Ascending aorta (tissue), 2 donors: ENCODE measurements around the gene ACVRL1. TPM values are rescaled to one million over a fixed set of nuclear protein-coding genes. Genes with fewer than 3 reads are reported as not detected.

ENCODE experiments used
- DNase-seq, 2 donors: peaks; one replicate each; pipeline ENCODE4 v3.0.0-alpha.2; 2019; ENCODE audit warnings: low spot score in 2 of 2
- H3K27ac ChIP-seq, 2 donors: fragments of 200-600 bp; sonication (generic); one replicate each; pipeline ENCODE4 v1.5.1; 2016 to 2017; ENCODE audit warnings: mild to moderate bottlenecking in 1 of 2
- H3K27me3 ChIP-seq: fragments of 200-600 bp; sonication (generic); one replicate; pipeline ENCODE4 v1.5.1; 2017
- H3K36me3 ChIP-seq, 2 donors: fragments of 200-600 bp; sonication (generic); one replicate each; pipeline ENCODE4 v1.5.1; 2016
- H3K4me1 ChIP-seq, 2 donors: fragments of 200-600 bp; sonication (generic); one replicate each; pipeline ENCODE4 v1.5.1; 2016 to 2017; ENCODE audit warnings: mild to moderate bottlenecking in 1 of 2
- H3K4me3 ChIP-seq, 2 donors: fragments of 200-600 bp; sonication (generic); one replicate each; pipeline ENCODE4 v1.5.1; 2016 to 2017; ENCODE audit warnings: mild to moderate bottlenecking in 1 of 2
- H3K9me3 ChIP-seq, 2 donors: fragments of 200-600 bp; sonication (generic); one replicate each; pipeline ENCODE4 v1.5.1; 2016
- CTCF ChIP-seq, 3 experiments: fragments of 200-600 bp in 2 of 3; fragments of 450-650 bp in 1 of 3; sonication (generic) in 2 of 3; IDR thresholded peaks; one replicate each; pipeline ENCODE4 v1.5.1; 2016 to 2019; ENCODE audit warnings: antibody characterized with exemption in 3 of 3, mild to moderate bottlenecking in 1 of 3, moderate library complexity in 1 of 3
- intact Hi-C: fragments of 100-400 bp; cut with DNase I; formaldehyde crosslinking; loops from one replicate; pipeline ENCODE4 v1.15.1; 2023
- total RNA-seq: library from RNA; depleted of rRNA; stranded (reverse); fragments of >200 nt; gene quantifications from one replicate; pipeline ENCODE4 v1.1.0, GENCODE V29; 2016

ACVRL1 gene
- total RNA-seq, 1 donor from 2014 or later = 308 TPM

- Histone ChIP-seq H3K4me1 (no peaks in the 10 kb centered on the region), H3K27ac (no peak overlapping the region), H3K36me3 (no peaks in the 10 kb centered on the region), H3K27me3 (no peaks in the 10 kb centered on the region), H3K4me3 (no peak overlapping the region), H3K9me3 (no peaks in the 10 kb centered on the region)
- TF ChIP-seq CTCF (IDR thresholded peaks at IDR 0.05) = no peak
- intact Hi-C loops = no loop called here
- DNase-seq = no peak
Measured at GRCh38 chr12:51896236-51896635, 11.1 kb upstream of the ACVRL1 start.

GRCh38 chr12:51897181-51897580 lies 10.1 kb upstream of the ACVRL1 start:
- no peak overlapping the region for H3K4me3 ChIP-seq
- no peak for TF ChIP-seq CTCF (IDR thresholded peaks at IDR 0.05)
- peak in 1 of 2 donors; percentile 68 for DNase-seq
- intact Hi-C loops = no loop called here
- H3K27ac ChIP-seq = no peak overlapping the region
- H3K4me1 ChIP-seq = no peaks in the 10 kb centered on the region
- H3K9me3 ChIP-seq = no peaks in the 10 kb centered on the region
- H3K36me3 ChIP-seq = no peaks in the 10 kb centered on the region
- no peaks in the 10 kb centered on the region for H3K27me3 ChIP-seq

- Histone ChIP-seq H3K4me1 (no peaks in the 10 kb centered on the region), H3K9me3 (peaks cover 0 to 3% of the 10 kb centered on the region in 2 donors), H3K27ac (no peak overlapping the region), H3K4me3 (no peak overlapping the region), H3K27me3 (no peaks in the 10 kb centered on the region), H3K36me3 (no peaks in the 10 kb centered on the region)
- intact Hi-C loops = no loop called here
- no peak for TF ChIP-seq CTCF (IDR thresholded peaks at IDR 0.05)
- no peak for DNase-seq
Measured at GRCh38 chr12:51898506-51898905, 8.8 kb upstream of the ACVRL1 start.

GRCh38 chr12:51898937-51899336 lies 8.4 kb upstream of the ACVRL1 start:
- Histone ChIP-seq H3K4me3 (no peak overlapping the region), H3K4me1 (no peaks in the 10 kb centered on the region), H3K27ac (no peak overlapping the region), H3K9me3 (peaks cover 0 to 3% of the 10 kb centered on the region in 2 donors), H3K27me3 (no peaks in the 10 kb centered on the region), H3K36me3 (no peaks in the 10 kb centered on the region)
- no peak for TF ChIP-seq CTCF (IDR thresholded peaks at IDR 0.05)
- intact Hi-C loops = no loop called here
- DNase-seq = no peak

- Histone ChIP-seq H3K27me3 (no peaks in the 10 kb centered on the region), H3K36me3 (no peaks in the 10 kb centered on the region), H3K9me3 (peaks cover 0 to 3% of the 10 kb centered on the region in 2 donors), H3K4me1 (no peaks in the 10 kb centered on the region), H3K4me3 (no peak overlapping the region), H3K27ac (no peak overlapping the region)
- intact Hi-C loops = no loop called here
- TF ChIP-seq CTCF (IDR thresholded peaks at IDR 0.05) = no peak
- DNase-seq = peak in 1 of 2 donors; percentile 59
Measured at GRCh38 chr12:51900323-51900889, 6.9 kb upstream of the ACVRL1 start.
